Fibroblast of lung (primary cell): ENCODE results near the gene LIPG. TPM values are rescaled to one million over a fixed set of nuclear protein-coding genes. Genes with fewer than 3 reads are reported as not detected.

Experiments used
- DNase-seq, 2 donors: peaks; one replicate each; pipeline versions ENCODE4 v3.0.0 to v3.0.0-alpha.2; 2010; ENCODE audit warnings: low read depth in 2 of 2
- H2AFZ ChIP-seq: 2 replicates; pipeline ENCODE4 v1.5.1; 2012; ENCODE audit warnings: low read length, control low read depth, inconsistent platforms
- H3K27ac ChIP-seq: 2 replicates; pipeline ENCODE4 v1.5.1; 2011; ENCODE audit warnings: low read length, control low read depth; ENCODE audit not compliant: insufficient read depth
- H3K27me3 ChIP-seq: 2 replicates; pipeline ENCODE4 v1.5.1; 2011; ENCODE audit warnings: mild to moderate bottlenecking, low read length; ENCODE audit not compliant: control insufficient read depth, insufficient read depth
- H3K36me3 ChIP-seq: 2 replicates; pipeline ENCODE4 v1.5.1; 2011; ENCODE audit warnings: low read length; ENCODE audit not compliant: control insufficient read depth, insufficient read depth
- H3K4me1 ChIP-seq: 2 replicates; pipeline ENCODE4 v1.5.1; 2011; ENCODE audit warnings: low read length; ENCODE audit not compliant: control insufficient read depth, insufficient read depth; ENCODE audit errors: extremely low read depth
- H3K4me2 ChIP-seq: 2 replicates; pipeline ENCODE4 v1.5.1; 2011; ENCODE audit warnings: low read length, control low read depth; ENCODE audit not compliant: insufficient read depth; ENCODE audit errors: extremely low read depth
- H3K4me3 ChIP-seq, 4 experiments: fragments of 200-600 bp in 1 of 4; sonication (generic) in 1 of 4; replicated peaks in 1 of 4; 2 replicates each; pipeline ENCODE4 v1.5.1; 2011 to 2016; ENCODE audit warnings: low read length in 4 of 4, low read depth in 3 of 4, mild to moderate bottlenecking in 3 of 4, control low read depth in 2 of 4, inconsistent platforms in 1 of 4, mixed read lengths in 1 of 4; ENCODE audit not compliant: insufficient read depth in 1 of 4; ENCODE audit errors: control extremely low read depth in 1 of 4
- H3K79me2 ChIP-seq: 2 replicates; pipeline ENCODE4 v1.5.1; 2012; ENCODE audit warnings: mild to moderate bottlenecking, low read length, inconsistent platforms; ENCODE audit not compliant: control insufficient read depth, insufficient read depth
- H3K9ac ChIP-seq: 2 replicates; pipeline ENCODE4 v1.5.1; 2011; ENCODE audit warnings: mild to moderate bottlenecking, low read length, control low read depth; ENCODE audit not compliant: insufficient read depth
- H3K9me3 ChIP-seq: 2 replicates; pipeline ENCODE4 v1.5.1; 2012; ENCODE audit warnings: low read depth, low read length; ENCODE audit not compliant: control insufficient read depth, insufficient read depth
- H4K20me1 ChIP-seq: 2 replicates; pipeline ENCODE4 v1.5.1; 2011; ENCODE audit warnings: low read length; ENCODE audit not compliant: control insufficient read depth, insufficient read depth; ENCODE audit errors: extremely low read depth
- EZH2 ChIP-seq: IDR thresholded peaks from 2 replicates; pipeline ENCODE4 v1.5.1; 2012; ENCODE audit warnings: low read length, control low read depth, mild to moderate bottlenecking; ENCODE audit errors: missing control alignments
- polyA plus RNA-seq, 2 donors: library from polyadenylated mRNA; depleted of rRNA in 1 of 2; stranded (reverse) in 1 of 2; unstranded in 1 of 2; fragments of >200 nt; gene quantifications; 2 replicates each; pipeline ENCODE4 v1.2.1, GENCODE V29; 2011 to 2012; ENCODE audit warnings: missing spikeins in 1 of 2
- total RNA-seq: library from RNA; depleted of rRNA; stranded (reverse); fragments of >200 nt; gene quantifications from 2 replicates; pipeline ENCODE4 v1.2.1, GENCODE V29; 2014
- TF ChIP-seq, protein P1 (sequence below), 2 donors: IDR thresholded peaks in 1 of 2; conservative IDR thresholded peaks in 1 of 2; 1 replicate in 1 of 2; 2 replicates in 1 of 2; pipeline ENCODE4 v1.5.1; 2011 to 2012; ENCODE audit warnings: low read length in 2 of 2, control low read depth in 1 of 2, inconsistent platforms in 1 of 2, low read depth in 1 of 2, mild to moderate bottlenecking in 1 of 2

LIPG gene
- total and polyA plus RNA-seq, 2 donors (not counting 1 experiment from before 2014, with no cell fraction given), result 0.30 to 0.50 TPM

- Histone ChIP-seq H3K4me1 (no peaks in the 10 kb centered on the region), H3K79me2 (no peaks in the 10 kb centered on the region), H2AFZ (no peak overlapping the region), H4K20me1 (no peaks in the 10 kb centered on the region), H3K27me3 (peaks cover 7% of the 10 kb centered on the region), H3K9ac (no peak overlapping the region), H3K36me3 (no peaks in the 10 kb centered on the region), H3K27ac (no peak overlapping the region), H3K4me2 (no peak overlapping the region), H3K9me3 (no peaks in the 10 kb centered on the region), H3K4me3 (no peak overlapping the region)
- TF ChIP-seq, protein P1, sequence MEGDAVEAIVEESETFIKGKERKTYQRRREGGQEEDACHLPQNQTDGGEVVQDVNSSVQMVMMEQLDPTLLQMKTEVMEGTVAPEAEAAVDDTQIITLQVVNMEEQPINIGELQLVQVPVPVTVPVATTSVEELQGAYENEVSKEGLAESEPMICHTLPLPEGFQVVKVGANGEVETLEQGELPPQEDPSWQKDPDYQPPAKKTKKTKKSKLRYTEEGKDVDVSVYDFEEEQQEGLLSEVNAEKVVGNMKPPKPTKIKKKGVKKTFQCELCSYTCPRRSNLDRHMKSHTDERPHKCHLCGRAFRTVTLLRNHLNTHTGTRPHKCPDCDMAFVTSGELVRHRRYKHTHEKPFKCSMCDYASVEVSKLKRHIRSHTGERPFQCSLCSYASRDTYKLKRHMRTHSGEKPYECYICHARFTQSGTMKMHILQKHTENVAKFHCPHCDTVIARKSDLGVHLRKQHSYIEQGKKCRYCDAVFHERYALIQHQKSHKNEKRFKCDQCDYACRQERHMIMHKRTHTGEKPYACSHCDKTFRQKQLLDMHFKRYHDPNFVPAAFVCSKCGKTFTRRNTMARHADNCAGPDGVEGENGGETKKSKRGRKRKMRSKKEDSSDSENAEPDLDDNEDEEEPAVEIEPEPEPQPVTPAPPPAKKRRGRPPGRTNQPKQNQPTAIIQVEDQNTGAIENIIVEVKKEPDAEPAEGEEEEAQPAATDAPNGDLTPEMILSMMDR (conservative IDR thresholded peaks at IDR 0.05 in 1 of 2, IDR thresholded peaks at IDR 0.05 in 1 of 2; ENCODE audit: low read depth in 1 of 2, low read length in 2 of 2), result no peak
- no peak for TF ChIP-seq EZH2
- peak in 1 of 2 donors; percentile 9 for DNase-seq
These were observed 57.2 kb downstream of the LIPG start for GRCh38 chr18:49618742-49619681.

DNA sequence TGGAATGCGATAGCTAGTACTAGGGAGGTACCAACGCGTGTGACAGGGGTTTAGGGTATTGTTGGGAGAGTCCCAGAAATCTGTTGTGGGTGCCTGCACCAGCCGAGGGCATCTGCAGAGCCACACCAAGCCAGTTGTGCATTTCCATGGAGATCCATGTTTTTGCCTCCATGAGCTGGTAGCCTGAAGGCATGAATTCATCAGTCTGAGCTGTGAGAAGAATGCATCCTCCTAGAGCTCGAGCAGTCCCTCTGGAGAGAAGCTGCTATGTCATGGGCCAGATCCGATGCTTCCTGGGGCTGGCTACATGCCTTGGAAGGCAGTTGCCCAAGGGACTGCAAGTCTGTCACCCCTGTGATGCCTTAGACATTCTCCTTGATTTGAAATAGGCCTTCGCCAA, 57.9 kb downstream of the LIPG start:
- TF ChIP-seq EZH2, result no peak
- TF ChIP-seq, protein P1 (conservative IDR thresholded peaks at IDR 0.05 in 1 of 2, IDR thresholded peaks at IDR 0.05 in 1 of 2; ENCODE audit: low read depth in 1 of 2, low read length in 2 of 2), result no peak
- Histone ChIP-seq H3K27ac (no peak overlapping the region), H4K20me1 (no peaks in the 10 kb centered on the region), H3K4me2 (no peak overlapping the region), H3K9me3 (no peaks in the 10 kb centered on the region), H3K27me3 (peaks cover 7% of the 10 kb centered on the region), H3K36me3 (no peaks in the 10 kb centered on the region), H3K79me2 (no peaks in the 10 kb centered on the region), H2AFZ (no peak overlapping the region), H3K4me3 (no peak overlapping the region), H3K4me1 (no peaks in the 10 kb centered on the region), H3K9ac (no peak overlapping the region)
- DNase-seq, result no peak

DNA sequence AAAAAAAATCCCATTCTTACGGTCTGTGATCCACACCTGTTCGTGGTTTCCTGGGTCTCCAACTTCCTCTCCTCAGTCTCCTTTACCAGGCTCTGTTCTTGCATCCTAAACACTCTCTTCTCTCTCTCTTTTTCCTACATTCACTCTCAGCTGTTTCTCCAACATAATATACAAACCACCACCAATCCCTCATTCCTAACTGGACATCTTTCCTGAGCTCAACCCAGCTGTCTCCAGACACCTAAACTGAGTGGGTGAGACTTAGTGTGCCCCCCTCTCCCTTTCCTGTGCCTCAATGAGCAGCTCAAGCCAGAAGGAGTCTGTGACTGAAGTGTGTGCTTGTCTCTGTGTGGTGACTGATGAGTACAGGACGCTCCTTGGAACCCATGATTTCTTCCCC, 59.4 kb downstream of the LIPG start:
- no peak overlapping the region for H3K4me3 ChIP-seq
- no peak for TF ChIP-seq EZH2
- TF ChIP-seq, protein P1 (conservative IDR thresholded peaks at IDR 0.05 in 1 of 2, IDR thresholded peaks at IDR 0.05 in 1 of 2; ENCODE audit: low read depth in 1 of 2, low read length in 2 of 2), result no peak

More for the DNA sequence above, 59.4 kb downstream of the LIPG start:
- no peak overlapping the region for H3K9ac ChIP-seq
- H3K27ac ChIP-seq, result no peak overlapping the region
- no peaks in the 10 kb centered on the region for H3K36me3 ChIP-seq
- H3K79me2 ChIP-seq, result no peaks in the 10 kb centered on the region
- H3K4me2 ChIP-seq, result no peak overlapping the region
- no peak for DNase-seq
- no peak overlapping the region for H2AFZ ChIP-seq
- H4K20me1 ChIP-seq, result no peaks in the 10 kb centered on the region
- no peaks in the 10 kb centered on the region for H3K4me1 ChIP-seq
- H3K27me3 ChIP-seq, result peaks cover 5% of the 10 kb centered on the region
- no peaks in the 10 kb centered on the region for H3K9me3 ChIP-seq
